ENCODE data around the gene GLS. TPM values are rescaled to one million over a fixed set of nuclear protein-coding genes. Genes with fewer than 3 reads are reported as not detected.

Gene GLS
- total RNA-seq, 5 donors from 2014 or later (not counting 1 experiment from before 2014, with no cell fraction given): 192 to 233 (median 209) TPM

DNA sequence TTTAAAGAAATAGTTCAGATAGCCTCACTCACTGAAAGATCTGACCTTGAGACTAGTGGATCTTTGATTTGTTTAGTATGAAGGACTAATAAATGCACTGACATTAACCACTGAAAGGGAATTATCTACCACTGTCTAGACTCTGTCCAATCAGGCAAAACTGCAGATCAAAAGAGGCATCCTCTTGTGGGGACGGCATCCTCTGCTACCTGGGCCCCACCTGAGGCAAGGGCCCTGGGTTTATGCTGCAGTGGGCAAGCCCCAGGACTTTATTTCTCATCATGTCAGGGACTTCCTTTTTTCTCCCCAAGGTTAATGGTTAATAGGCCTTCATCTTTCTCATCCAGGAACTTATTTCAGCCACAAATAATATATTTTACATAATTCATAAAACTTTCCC, 101.1 kb downstream of the GLS start:
- Histone ChIP-seq H3K4me3 (ENCODE audit: control insufficient read depth in 1 of 2, extremely low read depth in 1 of 2, low read length in 1 of 2) (no peak overlapping the region), H3K27me3 (replicated peaks in 1 of 2; ENCODE audit: control insufficient read depth in 2 of 2, extremely low read depth in 1 of 2, insufficient read depth in 2 of 2, low read length in 1 of 2) (no peaks in the 10 kb centered on the region), H3K36me3 (ENCODE audit: control insufficient read depth in 2 of 2, extremely low read depth in 1 of 2, insufficient read depth in 1 of 2, low read length in 1 of 2) (peaks cover 18 to 99% of the 10 kb centered on the region in 2 donors), H3K27ac (ENCODE audit: low read length) (peak overlapping the region; percentile 15), H3K9me3 (no peaks in the 10 kb centered on the region), H3K4me1 (ENCODE audit: control insufficient read depth in 1 of 2, extremely low read depth in 1 of 2, insufficient read depth in 2 of 2, low read length in 2 of 2) (peaks cover 3 to 22% of the 10 kb centered on the region in 2 experiments)
- Mint-ChIP-seq H3K4me1 (peaks cover 63 to 81% (median 68%) of the 10 kb centered on the region in 3 donors), H3K27me3 (no peaks in the 10 kb centered on the region), H3K36me3 (peaks cover 89% of the 10 kb centered on the region), H3K4me3 (no peak overlapping the region), H3K27ac (peak overlapping the region; percentile 79 to 94), H3K9me3 (no peaks in the 10 kb centered on the region)
- ChIA-PET CTCF (no interaction called here), POLR2A (no interaction called here)
- ATAC-seq (replicated peaks in 1 of 4) (no peak), DNase-seq (no peak)
- WGBS (ENCODE audit: insufficient coverage): 100% methylated on average over 1 of the region's 1 CpG

DNA sequence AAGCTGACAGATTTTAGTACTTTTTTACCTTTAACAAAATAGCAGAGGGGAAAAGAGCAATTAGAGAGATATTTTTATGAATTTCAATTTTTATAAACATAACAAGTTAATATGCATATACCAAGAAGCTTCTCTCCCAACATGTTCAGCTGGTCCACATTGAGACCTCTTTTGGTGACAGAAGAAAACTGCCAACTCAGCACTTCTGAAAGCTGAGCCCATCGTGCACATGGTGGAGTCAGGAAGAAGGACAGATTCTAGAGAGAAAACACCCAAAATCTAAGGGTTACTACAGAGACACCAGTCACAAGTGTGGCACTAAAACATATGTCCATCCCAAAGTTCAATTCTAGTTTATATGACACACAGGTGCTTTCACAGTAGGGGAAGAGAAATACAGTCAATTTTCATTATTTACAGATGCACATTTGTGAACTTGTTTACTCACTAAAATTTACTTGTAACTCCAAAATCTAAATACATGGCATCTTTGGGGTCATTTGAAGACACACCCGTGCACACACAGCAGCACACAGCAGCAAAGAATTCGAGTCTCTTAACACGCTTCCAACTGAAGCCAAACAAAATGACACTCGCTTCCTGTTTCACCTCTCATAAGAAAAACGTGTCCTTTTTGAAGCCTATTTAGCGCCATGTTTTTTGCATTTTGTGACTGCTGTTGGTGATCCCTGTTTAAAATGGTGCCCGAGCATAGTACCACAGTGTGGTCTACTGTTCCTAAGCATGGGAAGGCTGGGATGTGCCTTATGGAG, 101.8 kb downstream of the GLS start:
- ChIA-PET CTCF (interaction anchor here (0.6 to 1.6 kb wide), 3 partner anchors 10 to 1625 kb away, joined by 3 to 4 read pairs (median 4); no protein-coding TSS in a partner anchor), POLR2A (no interaction called here)
- 60% methylated on average over 7 of the region's 8 CpGs for WGBS (ENCODE audit: insufficient coverage)
- Mint-ChIP-seq H3K9me3 (no peaks in the 10 kb centered on the region), H3K27me3 (no peaks in the 10 kb centered on the region), H3K27ac (peak overlapping the region; percentile 79 to 94), H3K4me1 (peaks cover 65 to 84% (median 73%) of the 10 kb centered on the region in 3 donors), H3K4me3 (no peak overlapping the region), H3K36me3 (peaks cover 91% of the 10 kb centered on the region)
- DNase-seq: no peak
- no peaks in the 10 kb centered on the region for H3K27me3 ChIP-seq (replicated peaks in 1 of 2; ENCODE audit: control insufficient read depth in 2 of 2, extremely low read depth in 1 of 2, insufficient read depth in 2 of 2, low read length in 1 of 2)
- peaks cover 18 to 99% of the 10 kb centered on the region in 2 donors for H3K36me3 ChIP-seq (ENCODE audit: control insufficient read depth in 2 of 2, extremely low read depth in 1 of 2, insufficient read depth in 1 of 2, low read length in 1 of 2)
- H3K4me1 ChIP-seq (ENCODE audit: control insufficient read depth in 1 of 2, extremely low read depth in 1 of 2, insufficient read depth in 2 of 2, low read length in 2 of 2): peaks cover 3 to 23% of the 10 kb centered on the region in 2 experiments
- H3K9me3 ChIP-seq: no peaks in the 10 kb centered on the region
- ATAC-seq (replicated peaks in 1 of 4): peak in 1 of 4 experiments; percentile 44
- H3K27ac ChIP-seq (ENCODE audit: low read length): peak overlapping the region; percentile 10
- H3K4me3 ChIP-seq (ENCODE audit: control insufficient read depth in 1 of 2, extremely low read depth in 1 of 2, low read length in 1 of 2): no peak overlapping the region

GRCh38 chr2:190984595-190984994, 104.0 kb downstream of the GLS start:
- CTCF ChIA-PET: interaction anchor here (0.8 to 1.6 kb wide), 3 partner anchors 12 to 66 kb away, joined by 3 to 4 read pairs (median 3); no protein-coding TSS in a partner anchor
- DNase-seq: no peak
- Mint-ChIP-seq H3K4me3 (no peak overlapping the region), H3K4me1 (peaks cover 65 to 85% (median 67%) of the 10 kb centered on the region in 3 donors), H3K27ac (peak overlapping the region; percentile 75 to 79), H3K36me3 (peaks cover 88% of the 10 kb centered on the region), H3K27me3 (no peaks in the 10 kb centered on the region), H3K9me3 (no peaks in the 10 kb centered on the region)
- no peaks in the 10 kb centered on the region for H3K9me3 ChIP-seq
- peaks cover 3 to 23% of the 10 kb centered on the region in 2 experiments for H3K4me1 ChIP-seq (ENCODE audit: control insufficient read depth in 1 of 2, extremely low read depth in 1 of 2, insufficient read depth in 2 of 2, low read length in 2 of 2)
- no peak overlapping the region for H3K4me3 ChIP-seq (ENCODE audit: control insufficient read depth in 1 of 2, extremely low read depth in 1 of 2, low read length in 1 of 2)
- peaks cover 30 to 99% of the 10 kb centered on the region in 2 donors for H3K36me3 ChIP-seq (ENCODE audit: control insufficient read depth in 2 of 2, extremely low read depth in 1 of 2, insufficient read depth in 1 of 2, low read length in 1 of 2)
- WGBS (ENCODE audit: insufficient coverage): 85% methylated on average over 2 of the region's 5 CpGs
- POLR2A ChIA-PET: no interaction called here
- peak in 3 of 4 experiments; percentile 38 to 69 (median 56) for ATAC-seq (replicated peaks in 1 of 4)
- H3K27ac ChIP-seq (ENCODE audit: low read length): no peak overlapping the region
- no peaks in the 10 kb centered on the region for H3K27me3 ChIP-seq (replicated peaks in 1 of 2; ENCODE audit: control insufficient read depth in 2 of 2, extremely low read depth in 1 of 2, insufficient read depth in 2 of 2, low read length in 1 of 2)

GRCh38 chr2:190986221-190986953, 105.8 kb downstream of the GLS start:
- POLR2A ChIA-PET: no interaction called here
- H3K9me3 ChIP-seq: no peaks in the 10 kb centered on the region
- H3K27ac ChIP-seq (ENCODE audit: low read length): no peak overlapping the region
- H3K27ac Mint-ChIP-seq: peak overlapping the region; percentile 55 to 67
- no peaks in the 10 kb centered on the region for H3K9me3 Mint-ChIP-seq
- WGBS (ENCODE audit: insufficient coverage): 70% methylated on average over 10 of the region's 13 CpGs
- CTCF ChIA-PET: no interaction called here
- H3K27me3 ChIP-seq (replicated peaks in 1 of 2; ENCODE audit: control insufficient read depth in 2 of 2, extremely low read depth in 1 of 2, insufficient read depth in 2 of 2, low read length in 1 of 2): no peaks in the 10 kb centered on the region
- peaks cover 30 to 99% of the 10 kb centered on the region in 2 donors for H3K36me3 ChIP-seq (ENCODE audit: control insufficient read depth in 2 of 2, extremely low read depth in 1 of 2, insufficient read depth in 1 of 2, low read length in 1 of 2)
- peak in 12 of 35 experiments; percentile 13 to 45 (median 21) for DNase-seq
- peak overlapping the region in 1 of 3 donors; percentile 6 for H3K4me3 Mint-ChIP-seq
- H3K36me3 Mint-ChIP-seq: peaks cover 86% of the 10 kb centered on the region
- no peak overlapping the region for H3K4me3 ChIP-seq (ENCODE audit: control insufficient read depth in 1 of 2, extremely low read depth in 1 of 2, low read length in 1 of 2)
- peaks cover 52 to 84% (median 56%) of the 10 kb centered on the region in 3 donors for H3K4me1 Mint-ChIP-seq
- H3K4me1 ChIP-seq (ENCODE audit: control insufficient read depth in 1 of 2, extremely low read depth in 1 of 2, insufficient read depth in 2 of 2, low read length in 2 of 2): peaks cover 0 to 12% of the 10 kb centered on the region in 2 experiments
- peak in 1 of 4 experiments; percentile 24 for ATAC-seq (replicated peaks in 1 of 4)
- no peaks in the 10 kb centered on the region for H3K27me3 Mint-ChIP-seq

- Histone ChIP-seq H3K4me1 (ENCODE audit: control insufficient read depth in 1 of 2, extremely low read depth in 1 of 2, insufficient read depth in 2 of 2, low read length in 2 of 2) (peaks cover 0 to 10% of the 10 kb centered on the region in 2 experiments), H3K27ac (ENCODE audit: low read length) (no peak overlapping the region), H3K4me3 (ENCODE audit: control insufficient read depth in 1 of 2, extremely low read depth in 1 of 2, low read length in 1 of 2) (no peak overlapping the region), H3K9me3 (no peaks in the 10 kb centered on the region), H3K36me3 (ENCODE audit: control insufficient read depth in 2 of 2, extremely low read depth in 1 of 2, insufficient read depth in 1 of 2, low read length in 1 of 2) (peaks cover 30 to 99% of the 10 kb centered on the region in 2 donors), H3K27me3 (replicated peaks in 1 of 2; ENCODE audit: control insufficient read depth in 2 of 2, extremely low read depth in 1 of 2, insufficient read depth in 2 of 2, low read length in 1 of 2) (no peaks in the 10 kb centered on the region)
- Mint-ChIP-seq H3K27ac (no peak overlapping the region), H3K4me3 (no peak overlapping the region), H3K27me3 (no peaks in the 10 kb centered on the region), H3K4me1 (peaks cover 48 to 79% (median 49%) of the 10 kb centered on the region in 3 donors), H3K36me3 (peaks cover 82% of the 10 kb centered on the region), H3K9me3 (no peaks in the 10 kb centered on the region)
- ATAC-seq (replicated peaks in 1 of 4) (no peak), DNase-seq (no peak)
- no CpG with 5 or more reads among the region's 1 CpG for WGBS (ENCODE audit: insufficient coverage)
- ChIA-PET CTCF (interaction anchor here in 1 of 2 donors (0.6 to 0.9 kb wide), 2 partner anchors 30 to 54 kb away, joined by 3 read pairs; no protein-coding TSS in a partner anchor), POLR2A (interaction anchor here (0.6 to 1.2 kb wide), 3 partner anchors 9 to 263 kb away, joined by 3 read pairs; no protein-coding TSS in a partner anchor)
Observed at GRCh38 chr2:190987116-190987515, 106.5 kb downstream of the GLS start.

GRCh38 chr2:190987938-190988337, 107.3 kb downstream of the GLS start:
- no peaks in the 10 kb centered on the region for H3K9me3 Mint-ChIP-seq
- peak overlapping the region; percentile 61 to 84 for H3K27ac Mint-ChIP-seq
- Histone ChIP-seq H3K36me3 (ENCODE audit: control insufficient read depth in 2 of 2, extremely low read depth in 1 of 2, insufficient read depth in 1 of 2, low read length in 1 of 2) (peaks cover 30 to 98% of the 10 kb centered on the region in 2 donors), H3K9me3 (no peaks in the 10 kb centered on the region), H3K4me1 (ENCODE audit: control insufficient read depth in 1 of 2, extremely low read depth in 1 of 2, insufficient read depth in 2 of 2, low read length in 2 of 2) (peaks cover 0 to 10% of the 10 kb centered on the region in 2 experiments), H3K27ac (ENCODE audit: low read length) (no peak overlapping the region), H3K27me3 (replicated peaks in 1 of 2; ENCODE audit: control insufficient read depth in 2 of 2, extremely low read depth in 1 of 2, insufficient read depth in 2 of 2, low read length in 1 of 2) (no peaks in the 10 kb centered on the region), H3K4me3 (ENCODE audit: control insufficient read depth in 1 of 2, extremely low read depth in 1 of 2, low read length in 1 of 2) (no peak overlapping the region)
- H3K4me1 Mint-ChIP-seq: peaks cover 40 to 77% (median 42%) of the 10 kb centered on the region in 3 donors
- H3K27me3 Mint-ChIP-seq: no peaks in the 10 kb centered on the region
- 100% methylated on average over 3 of the region's 5 CpGs for WGBS (ENCODE audit: insufficient coverage)
- no peak overlapping the region for H3K4me3 Mint-ChIP-seq
- ATAC-seq (replicated peaks in 1 of 4) (no peak), DNase-seq (no peak)
- CTCF ChIA-PET: interaction anchor here (0.6 to 0.9 kb wide), 2 partner anchors 55 to 84 kb away, joined by 3 to 4 read pairs; no protein-coding TSS in a partner anchor
- POLR2A ChIA-PET: interaction anchor here (0.6 to 1.2 kb wide), 4 partner anchors 8 to 262 kb away, joined by 3 read pairs; no protein-coding TSS in a partner anchor
- H3K36me3 Mint-ChIP-seq: peaks cover 76% of the 10 kb centered on the region

Data from T-cell (primary cell).